Duodenal mucosa (tissue), 2 donors: ENCODE data around the gene PLCG2.
A peak's percentile ranks its signal among the peaks of the same experiment; 100 is the strongest.

ENCODE experiments used
- H3K27ac ChIP-seq: one replicate; pipeline ENCODE4 v1.7.0; 2013; ENCODE audit warnings: low read depth, low read length
- H3K27me3 ChIP-seq, 2 donors: one replicate each; pipeline ENCODE4 v1.7.0; 2013; ENCODE audit warnings: low read length in 2 of 2, control low read depth in 1 of 2; ENCODE audit not compliant: insufficient read depth in 2 of 2, control insufficient read depth in 1 of 2
- H3K36me3 ChIP-seq, 2 donors: one replicate each; pipeline ENCODE4 v1.7.0; 2013; ENCODE audit warnings: low read length in 2 of 2, control low read depth in 1 of 2; ENCODE audit not compliant: insufficient read depth in 2 of 2, control insufficient read depth in 1 of 2
- H3K4me1 ChIP-seq, 2 donors: one replicate each; pipeline ENCODE4 v1.7.0; 2013; ENCODE audit warnings: low read length in 2 of 2, control low read depth in 1 of 2; ENCODE audit not compliant: insufficient read depth in 2 of 2, control insufficient read depth in 1 of 2
- H3K4me3 ChIP-seq, 2 donors: one replicate each; pipeline ENCODE4 v1.7.0; 2013; ENCODE audit warnings: low read length in 2 of 2, low read depth in 1 of 2
- H3K9ac ChIP-seq, 2 donors: one replicate each; pipeline ENCODE4 v1.7.0; 2013; ENCODE audit warnings: low read length in 2 of 2, low read depth in 1 of 2
- H3K9me3 ChIP-seq, 2 donors: one replicate each; pipeline ENCODE4 v1.7.0; 2013; ENCODE audit warnings: low read length in 2 of 2, control low read depth in 1 of 2; ENCODE audit not compliant: control insufficient read depth in 1 of 2

The PLCG2 gene

DNA sequence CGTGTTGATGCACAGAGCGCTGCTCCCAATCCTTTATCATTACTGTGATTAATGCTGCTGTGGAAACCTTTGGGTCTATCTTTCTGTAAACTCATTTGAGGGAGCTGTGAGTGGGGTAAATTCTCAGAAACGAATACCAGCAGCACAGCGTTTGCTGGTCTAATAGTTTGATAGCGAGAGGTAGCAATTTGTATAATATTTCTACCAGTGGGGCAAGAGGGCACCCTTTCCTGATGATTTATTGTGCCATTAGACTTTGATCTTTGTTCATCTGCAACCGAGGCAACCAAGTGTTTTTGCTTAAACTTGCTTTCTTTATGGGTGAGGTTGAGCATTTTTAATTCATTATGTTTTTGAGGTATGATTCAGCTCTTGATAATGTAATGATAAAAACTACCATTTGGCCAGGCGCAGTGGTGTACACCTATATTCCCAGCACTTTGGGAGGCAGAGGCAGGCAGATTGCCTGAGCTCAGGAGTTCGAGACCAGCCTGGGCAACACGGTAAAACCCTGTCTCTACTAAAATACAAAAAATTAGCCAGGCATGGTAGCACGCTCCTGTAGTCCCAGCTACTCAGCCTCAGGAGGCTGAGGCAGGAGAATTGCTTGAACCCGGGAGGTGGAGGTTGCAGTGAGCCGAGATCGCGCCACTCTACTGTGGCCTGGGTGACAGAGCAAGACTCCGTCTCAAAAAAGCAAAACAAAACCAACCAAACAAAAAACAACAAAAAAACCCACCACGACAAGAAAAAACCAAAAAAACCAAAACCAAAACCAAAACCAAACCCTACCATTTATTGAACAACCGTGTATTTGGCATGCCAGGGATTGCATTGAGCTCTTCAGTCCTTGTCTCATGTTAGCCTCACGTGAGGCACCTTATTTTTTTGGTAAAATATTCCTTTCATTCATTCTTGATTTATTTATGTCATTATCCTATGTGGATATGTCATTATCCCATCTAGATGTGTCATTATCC, 81.5 kb downstream of the PLCG2 start:
- no peak overlapping the region for H3K4me3 ChIP-seq
- no peaks in the 10 kb centered on the region for H3K27me3 ChIP-seq
- no peaks in the 10 kb centered on the region for H3K9me3 ChIP-seq
- H3K36me3 ChIP-seq, result peaks cover 6 to 17% of the 10 kb centered on the region in 2 donors
- peaks cover 14 to 26% of the 10 kb centered on the region in 2 donors for H3K4me1 ChIP-seq
- no peak overlapping the region for H3K27ac ChIP-seq
- no peak overlapping the region for H3K9ac ChIP-seq

DNA sequence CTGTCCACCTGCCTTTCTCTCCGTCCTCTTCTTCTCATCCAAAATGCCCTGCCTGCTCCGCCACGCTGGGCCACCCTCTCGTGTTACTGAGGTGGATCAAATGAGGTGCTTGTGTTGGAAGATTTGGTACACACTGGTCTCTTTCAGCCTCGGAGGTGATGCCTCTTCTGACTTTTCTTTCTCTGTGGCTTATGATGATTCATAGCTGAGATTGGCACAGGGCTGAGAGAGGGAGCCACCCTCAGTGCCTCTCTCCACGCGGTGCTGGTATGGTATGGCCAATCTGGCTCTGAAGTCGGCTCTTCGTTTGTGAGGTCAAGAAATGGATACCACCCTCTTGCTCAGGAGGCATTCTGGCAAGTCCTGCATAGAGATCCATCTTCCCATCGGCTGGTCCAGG, 82.4 kb downstream of the PLCG2 start:
- H3K27me3 ChIP-seq, result no peaks in the 10 kb centered on the region
- H3K4me3 ChIP-seq, result no peak overlapping the region
- H3K9ac ChIP-seq, result no peak overlapping the region
- no peaks in the 10 kb centered on the region for H3K9me3 ChIP-seq
- H3K36me3 ChIP-seq, result peaks cover 0 to 8% of the 10 kb centered on the region in 2 donors
- no peak overlapping the region for H3K27ac ChIP-seq
- peaks cover 14 to 26% of the 10 kb centered on the region in 2 donors for H3K4me1 ChIP-seq

DNA sequence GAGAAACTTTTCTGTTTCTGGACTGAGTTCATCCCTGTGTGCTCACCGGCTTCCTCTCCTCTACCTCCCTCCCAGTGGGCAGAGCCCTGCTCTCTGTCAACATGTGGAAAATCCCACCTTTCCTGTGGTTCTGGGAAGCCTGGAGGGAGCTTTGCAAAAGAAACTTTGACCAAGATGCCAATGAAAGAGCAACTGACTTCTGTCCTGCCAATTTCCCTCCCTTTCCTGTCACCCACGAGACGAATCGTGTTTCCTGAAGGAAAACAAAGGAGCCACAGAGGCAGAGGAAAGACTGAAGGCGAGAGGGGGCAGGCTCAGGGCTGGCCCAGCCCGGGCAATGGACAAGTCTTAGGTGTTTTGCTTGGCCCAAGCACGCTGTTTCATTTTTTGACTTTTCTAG, 82.8 kb downstream of the PLCG2 start:
- Histone ChIP-seq H3K9ac (no peak overlapping the region), H3K36me3 (peaks cover 0 to 8% of the 10 kb centered on the region in 2 donors), H3K27me3 (no peaks in the 10 kb centered on the region), H3K27ac (no peak overlapping the region), H3K4me1 (peaks cover 17 to 26% of the 10 kb centered on the region in 2 donors), H3K9me3 (no peaks in the 10 kb centered on the region), H3K4me3 (no peak overlapping the region)

DNA sequence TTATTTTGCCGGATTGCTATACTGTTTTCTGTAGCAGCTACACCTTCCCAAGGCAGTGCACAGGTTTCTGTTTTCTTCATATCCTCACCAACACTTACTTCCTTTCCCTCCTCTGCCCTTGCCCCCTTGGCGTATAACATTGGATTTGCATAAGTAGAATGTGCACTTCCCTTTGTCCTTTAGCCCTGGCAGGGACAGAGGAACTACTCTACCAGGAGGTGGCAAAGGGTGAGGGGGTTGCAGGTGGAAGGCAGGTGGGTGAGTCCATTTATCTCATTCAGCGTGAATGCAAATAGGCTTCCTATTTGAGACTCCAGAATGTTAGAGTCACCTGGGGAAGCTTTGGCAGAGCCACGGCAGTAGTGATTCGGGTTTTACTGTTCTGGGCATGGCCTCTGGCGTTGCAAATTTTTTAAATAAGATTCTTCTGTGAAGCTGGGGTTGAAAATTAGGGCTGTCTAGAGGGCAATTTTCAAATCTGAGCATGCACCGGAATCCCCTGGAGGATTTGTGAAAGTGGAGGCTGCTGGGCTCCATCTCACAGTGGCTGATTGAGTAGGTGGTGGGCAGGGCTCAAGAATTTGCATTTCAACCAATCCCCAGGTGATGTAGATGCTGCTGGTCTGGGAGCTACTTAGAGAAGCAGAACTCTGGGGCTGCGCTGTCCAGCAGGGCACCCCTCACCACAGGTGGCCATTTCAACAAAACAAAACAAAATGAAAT, 84.7 kb downstream of the PLCG2 start:
- Histone ChIP-seq H3K4me1 (peaks cover 22 to 29% of the 10 kb centered on the region in 2 donors), H3K9ac (no peak overlapping the region), H3K9me3 (no peaks in the 10 kb centered on the region), H3K4me3 (peak overlapping the region in 1 of 2 donors; percentile 2), H3K36me3 (peaks cover 0 to 3% of the 10 kb centered on the region in 2 donors), H3K27me3 (no peaks in the 10 kb centered on the region), H3K27ac (no peak overlapping the region)

DNA sequence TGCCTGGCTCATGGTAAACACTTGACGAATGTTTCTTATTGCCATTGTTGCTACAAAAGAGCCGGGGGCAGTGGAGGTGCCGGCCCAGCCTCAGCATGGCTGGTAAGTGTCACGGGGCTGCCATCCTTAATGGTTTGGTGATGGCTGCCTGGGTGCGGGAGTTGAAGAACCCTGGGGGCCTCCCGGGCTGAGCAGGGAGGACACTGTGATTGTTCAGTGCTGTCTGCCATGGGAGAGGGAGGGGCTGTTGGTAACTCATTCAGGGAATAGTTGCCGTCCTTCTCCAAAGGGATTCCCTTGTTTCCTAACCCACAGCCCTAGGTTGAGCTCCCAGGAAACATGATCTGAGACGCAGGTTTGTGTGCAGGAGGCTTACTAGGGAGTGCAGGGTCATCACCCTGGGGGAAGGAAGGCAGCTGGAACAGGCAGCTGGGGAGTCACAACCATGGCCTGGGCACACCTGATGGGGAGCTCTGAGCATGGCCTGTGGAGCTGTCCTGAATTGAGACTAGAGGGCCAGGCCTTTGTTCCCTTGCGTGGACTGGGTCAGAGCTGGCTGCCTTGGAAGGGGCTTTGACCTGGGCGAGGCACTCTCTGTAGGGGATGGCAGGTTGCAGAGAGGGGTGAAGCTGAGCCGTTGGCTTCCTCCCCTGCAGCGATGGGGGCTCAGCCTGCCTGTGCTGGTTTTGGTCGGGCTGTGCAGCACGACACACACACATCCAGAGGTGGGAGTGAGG, 85.7 kb downstream of the PLCG2 start:
- H3K9ac ChIP-seq, result no peak overlapping the region
- H3K27me3 ChIP-seq, result no peaks in the 10 kb centered on the region
- no peak overlapping the region for H3K27ac ChIP-seq
- H3K9me3 ChIP-seq, result no peaks in the 10 kb centered on the region
- H3K36me3 ChIP-seq, result peaks cover 4 to 5% of the 10 kb centered on the region in 2 donors
- H3K4me1 ChIP-seq, result peaks cover 22 to 29% of the 10 kb centered on the region in 2 donors
- H3K4me3 ChIP-seq, result no peak overlapping the region

DNA sequence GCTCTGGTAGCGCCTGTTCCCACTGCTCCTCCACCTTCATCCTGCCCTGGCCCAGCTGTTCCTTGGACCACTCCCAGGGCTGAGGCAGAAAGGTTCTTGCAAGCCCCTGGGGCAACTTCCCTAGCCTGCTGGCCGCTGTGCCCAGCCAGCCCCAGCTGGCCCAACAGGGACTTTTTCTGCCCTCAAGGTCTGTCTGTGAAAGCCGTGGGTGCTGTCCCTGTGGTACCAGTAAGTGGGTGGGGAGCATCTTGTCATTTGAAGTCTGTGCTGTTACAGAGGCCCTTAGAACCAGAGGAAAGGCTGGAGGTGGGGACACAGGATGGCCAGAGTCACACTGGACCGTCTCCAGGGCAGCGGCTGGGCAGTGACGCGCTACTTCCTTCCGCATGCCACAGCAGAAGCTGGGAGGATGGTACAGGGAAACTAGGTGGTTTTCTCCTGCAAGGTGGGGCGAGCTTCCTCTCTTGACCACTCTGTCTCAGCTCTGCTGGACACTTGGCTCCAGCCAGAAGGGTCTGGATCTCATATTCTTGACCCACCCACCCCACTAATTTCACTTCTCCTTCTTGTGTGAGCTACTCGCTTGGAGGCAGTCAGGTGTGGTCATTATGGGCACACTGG, 87.8 kb downstream of the PLCG2 start:
- Histone ChIP-seq H3K4me3 (no peak overlapping the region), H3K4me1 (peaks cover 18 to 19% of the 10 kb centered on the region in 2 donors), H3K36me3 (peaks cover 4 to 7% of the 10 kb centered on the region in 2 donors), H3K9me3 (no peaks in the 10 kb centered on the region), H3K27me3 (no peaks in the 10 kb centered on the region), H3K27ac (peak overlapping the region; percentile 64), H3K9ac (no peak overlapping the region)

DNA sequence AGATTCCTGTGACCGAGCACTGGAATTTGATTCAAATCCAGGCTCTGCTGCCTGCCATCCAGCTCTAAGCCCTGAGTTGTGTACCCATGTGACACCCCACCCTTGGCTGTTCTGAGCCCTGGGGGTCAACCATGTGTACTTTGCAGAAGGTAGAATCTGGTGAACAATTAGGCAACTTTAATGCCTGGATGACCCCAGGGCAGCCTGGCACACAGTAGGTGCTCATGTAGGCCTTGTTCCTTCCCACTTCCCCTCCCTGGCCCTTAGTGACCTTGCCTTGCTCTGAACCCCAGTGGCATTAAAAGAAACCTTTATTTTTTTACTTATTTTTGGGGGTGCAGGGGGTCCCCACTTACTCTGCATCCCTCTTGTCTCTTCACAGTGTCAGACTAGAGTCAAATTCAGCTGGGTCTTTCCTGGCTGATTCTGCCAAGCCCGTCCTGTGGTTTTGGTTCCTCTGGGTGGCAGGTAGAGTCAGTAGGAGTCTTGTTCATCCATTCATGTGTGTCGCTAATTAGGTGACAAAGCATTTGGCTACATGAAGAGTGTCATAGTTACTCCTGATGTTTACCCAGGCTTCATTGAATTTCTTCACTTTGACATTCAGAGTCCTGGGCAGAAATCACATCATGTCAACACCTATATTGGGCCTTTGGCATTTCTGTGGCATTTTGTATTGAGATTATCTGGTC, 89.1 kb downstream of the PLCG2 start:
- Histone ChIP-seq H3K27ac (no peak overlapping the region), H3K36me3 (peaks cover 4 to 10% of the 10 kb centered on the region in 2 donors), H3K9me3 (no peaks in the 10 kb centered on the region), H3K4me3 (no peak overlapping the region), H3K4me1 (peaks cover 14 to 18% of the 10 kb centered on the region in 2 donors), H3K27me3 (no peaks in the 10 kb centered on the region), H3K9ac (no peak overlapping the region)

DNA sequence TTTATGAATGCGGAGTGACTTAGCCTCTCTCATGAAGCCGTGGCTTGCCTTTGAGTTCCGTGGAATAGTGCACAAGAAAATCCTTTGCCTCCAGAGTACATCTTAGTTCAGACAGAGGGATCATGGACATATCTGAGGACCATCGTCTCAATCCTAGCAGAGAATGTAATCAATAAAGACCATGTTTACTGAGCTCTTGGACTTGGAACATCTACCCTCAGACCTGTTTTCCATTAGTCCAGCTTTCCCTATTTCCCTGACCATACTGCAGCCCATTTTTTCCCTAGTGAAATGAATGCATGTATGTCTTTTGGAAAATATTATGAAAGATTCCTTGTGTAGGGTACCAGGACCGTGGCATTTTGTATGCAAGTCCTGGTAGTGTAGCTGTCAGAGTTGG, 90.2 kb downstream of the PLCG2 start:
- Histone ChIP-seq H3K9ac (no peak overlapping the region), H3K36me3 (peaks cover 4 to 10% of the 10 kb centered on the region in 2 donors), H3K27me3 (no peaks in the 10 kb centered on the region), H3K9me3 (no peaks in the 10 kb centered on the region), H3K4me3 (no peak overlapping the region), H3K27ac (no peak overlapping the region), H3K4me1 (peaks cover 7 to 8% of the 10 kb centered on the region in 2 donors)

DNA sequence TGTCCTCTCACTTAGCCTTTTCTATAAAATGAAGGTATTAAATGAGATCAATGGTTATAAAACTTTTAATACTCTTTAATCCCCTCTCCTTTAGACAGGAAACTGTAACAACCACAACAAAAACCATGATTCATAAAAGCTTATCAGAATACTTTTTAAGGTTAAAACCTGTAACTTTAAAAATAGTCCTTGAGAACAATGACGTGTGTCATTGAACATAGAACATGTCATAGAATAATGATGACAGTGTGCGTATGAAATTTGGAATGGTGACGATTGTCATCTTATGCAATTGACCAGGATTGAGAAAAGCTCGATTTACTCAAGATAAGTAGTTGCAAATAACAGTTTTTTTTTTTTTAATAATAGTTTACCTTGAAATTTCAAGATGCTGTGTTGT, 94.1 kb downstream of the PLCG2 start:
- H3K27me3 ChIP-seq, result no peaks in the 10 kb centered on the region
- H3K9ac ChIP-seq, result no peak overlapping the region
- H3K4me3 ChIP-seq, result no peak overlapping the region
- no peaks in the 10 kb centered on the region for H3K4me1 ChIP-seq
- no peaks in the 10 kb centered on the region for H3K9me3 ChIP-seq
- no peak overlapping the region for H3K27ac ChIP-seq
- peaks cover 4 to 10% of the 10 kb centered on the region in 2 donors for H3K36me3 ChIP-seq
